Measurements from ENCODE around the gene VIT.
A peak's percentile ranks its signal among the peaks of the same experiment; 100 is the strongest.

The VIT gene

GRCh38 chr2:36695746-36696415, 626 bp upstream of the VIT start:
- H3K4me3 ChIP-seq (ENCODE audit: low read depth, low read length) = no peak overlapping the region
- POLR2A ChIA-PET = no interaction called here
- DNase-seq (ENCODE audit: low read depth, low spot score) = no peak
- peak; percentile 63 for TF ChIP-seq CTCF (IDR thresholded peaks at IDR 0.05; ENCODE audit: insufficient read depth, low read length, missing control alignments)
- CTCF ChIA-PET = interaction anchor here (0.6 to 1.4 kb wide), 6 partner anchors 9 to 89 kb away, joined by 3 to 6 read pairs (median 4); no protein-coding TSS in a partner anchor

GRCh38 chr2:36697424-36698066, 1.0 kb downstream of the VIT start:
- no peak for DNase-seq (ENCODE audit: low read depth, low spot score)
- ChIA-PET POLR2A (no interaction called here), CTCF (interaction anchor here (0.6 to 2.3 kb wide), 5 partner anchors 14 to 88 kb away, joined by 3 to 7 read pairs (median 3); no protein-coding TSS in a partner anchor)
- no peak overlapping the region for H3K4me3 ChIP-seq (ENCODE audit: low read depth, low read length)
- TF ChIP-seq CTCF (IDR thresholded peaks at IDR 0.05; ENCODE audit: insufficient read depth, low read length, missing control alignments) = no peak

- ChIA-PET POLR2A (no interaction called here), CTCF (interaction anchor here (0.8 to 2.3 kb wide), 3 partner anchors 10 to 87 kb away, joined by 3 to 7 read pairs (median 4); no protein-coding TSS in a partner anchor)
- no peak for TF ChIP-seq CTCF (IDR thresholded peaks at IDR 0.05; ENCODE audit: insufficient read depth, low read length, missing control alignments)
- no peak for DNase-seq (ENCODE audit: low read depth, low spot score)
- no peak overlapping the region for H3K4me3 ChIP-seq (ENCODE audit: low read depth, low read length)
Measured at GRCh38 chr2:36698993-36699392, 2.5 kb downstream of the VIT start.

GRCh38 chr2:36700311-36700710, 3.8 kb downstream of the VIT start:
- DNase-seq (ENCODE audit: low read depth, low spot score) = no peak
- TF ChIP-seq CTCF (IDR thresholded peaks at IDR 0.05; ENCODE audit: insufficient read depth, low read length, missing control alignments) = no peak
- CTCF ChIA-PET = interaction anchor here (0.6 to 1.4 kb wide), 2 partner anchors 8 to 36 kb away, joined by 3 to 5 read pairs; no protein-coding TSS in a partner anchor
- H3K4me3 ChIP-seq (ENCODE audit: low read depth, low read length) = no peak overlapping the region
- POLR2A ChIA-PET = no interaction called here

- no peak for DNase-seq (ENCODE audit: low read depth, low spot score)
- ChIA-PET POLR2A (no interaction called here), CTCF (interaction anchor here (1.0 kb wide), 1 partner anchor 37 kb away, joined by 4 read pairs; no protein-coding TSS in a partner anchor)
- no peak overlapping the region for H3K4me3 ChIP-seq (ENCODE audit: low read depth, low read length)
- no peak for TF ChIP-seq CTCF (IDR thresholded peaks at IDR 0.05; ENCODE audit: insufficient read depth, low read length, missing control alignments)
Measured at GRCh38 chr2:36701391-36701795, 4.9 kb downstream of the VIT start.

GRCh38 chr2:36701918-36702317, 5.4 kb downstream of the VIT start:
- no peak for DNase-seq (ENCODE audit: low read depth, low spot score)
- H3K4me3 ChIP-seq (ENCODE audit: low read depth, low read length) = no peak overlapping the region
- POLR2A ChIA-PET = no interaction called here
- TF ChIP-seq CTCF (IDR thresholded peaks at IDR 0.05; ENCODE audit: insufficient read depth, low read length, missing control alignments) = no peak
- CTCF ChIA-PET = interaction anchor here (1.6 kb wide), 1 partner anchor 8 kb away, joined by 9 read pairs; no protein-coding TSS in a partner anchor

Data from AG04449 (cell line).